ENCODE results near the gene GPRC5C. TPM values are rescaled to one million over a fixed set of nuclear protein-coding genes. Genes with fewer than 3 reads are reported as not detected.

The GPRC5C gene
- total and polyA plus RNA-seq, 2 donors (not counting 1 experiment from before 2014, with no cell fraction given): 0.66 to 1.1 TPM

DNA sequence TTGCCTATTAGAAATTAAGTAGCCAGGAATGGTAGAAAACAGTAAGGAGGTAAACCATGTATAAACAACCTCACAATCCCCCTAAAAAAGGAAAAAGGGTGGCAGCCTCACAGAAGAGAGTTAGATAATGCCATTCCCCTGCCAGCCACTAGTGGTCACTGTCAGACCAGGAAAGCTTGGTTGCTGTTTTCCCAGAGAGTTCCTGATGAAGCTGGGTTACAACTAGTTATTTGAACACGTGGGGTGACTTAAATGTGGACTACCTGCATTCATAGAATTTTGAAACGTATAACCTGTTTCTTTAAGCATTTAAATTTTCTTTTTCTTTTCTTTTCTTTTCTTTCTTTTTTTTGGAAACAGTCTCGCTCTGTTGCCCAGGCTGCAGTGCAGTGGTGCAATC, 5.8 kb downstream of the GPRC5C start:
- Histone ChIP-seq H3K4me1 (ENCODE audit: control insufficient read depth in 2 of 2, insufficient read depth in 2 of 2, low read length in 2 of 2) (peaks cover 5 to 15% of the 10 kb centered on the region in 2 donors), H3K27me3 (replicated peaks in 1 of 4; ENCODE audit: control extremely low read depth in 1 of 4, control insufficient read depth in 3 of 4, insufficient read depth in 4 of 4, low read length in 3 of 4) (peaks cover 0 to 17% (median 9%) of the 10 kb centered on the region in 4 experiments), H3K9ac (ENCODE audit: low read length) (no peak overlapping the region), H3K27ac (ENCODE audit: low read length in 2 of 2) (no peak overlapping the region), H3K4me3 (ENCODE audit: control extremely low read depth in 1 of 5, extremely low read depth in 1 of 5, insufficient read depth in 1 of 5, low read depth in 2 of 5, low read length in 4 of 5) (no peak overlapping the region), H2AFZ (ENCODE audit: insufficient read depth, low read depth, low read length, poor library complexity, severe bottlenecking) (no peak overlapping the region), H3K79me2 (ENCODE audit: control insufficient read depth, insufficient read depth, low read length) (no peaks in the 10 kb centered on the region), H3K4me2 (replicated peaks; ENCODE audit: low read depth, low read length, poor library complexity, severe bottlenecking) (no peak overlapping the region), H3K36me3 (replicated peaks in 1 of 2; ENCODE audit: control extremely low read depth in 1 of 2, control insufficient read depth in 1 of 2, extremely low read depth in 1 of 2, insufficient read depth in 2 of 2, low read length in 1 of 2) (no peaks in the 10 kb centered on the region), H3K9me3 (ENCODE audit: control extremely low read depth in 1 of 3, control insufficient read depth in 2 of 3, insufficient read depth in 1 of 3, low read length in 2 of 3) (peaks cover 3 to 54% (median 26%) of the 10 kb centered on the region in 3 donors), H4K20me1 (ENCODE audit: control insufficient read depth, insufficient read depth, low read length, poor library complexity, severe bottlenecking) (no peaks in the 10 kb centered on the region)
- ChIA-PET POLR2A (no interaction called here), CTCF (interaction anchor here (0.7 to 3.3 kb wide), 4 partner anchors 17 to 1085 kb away, joined by 3 to 8 read pairs (median 6); no protein-coding TSS in a partner anchor)
- intact Hi-C loops (cut with micrococcal nuclease): no loop called here
- no peak overlapping the region for H3K27ac Mint-ChIP-seq
- no CpG with 5 or more reads among the region's 3 CpGs for WGBS (ENCODE audit: insufficient coverage)
- peaks cover 13% of the 10 kb centered on the region for H3K9me3 Mint-ChIP-seq (ENCODE audit: insufficient read depth)
- no peak overlapping the region for H3K4me3 Mint-ChIP-seq
- H3K4me1 Mint-ChIP-seq: peaks cover 8% of the 10 kb centered on the region
- peaks cover 24% of the 10 kb centered on the region for H3K27me3 Mint-ChIP-seq
- TF ChIP-seq, protein P1, sequence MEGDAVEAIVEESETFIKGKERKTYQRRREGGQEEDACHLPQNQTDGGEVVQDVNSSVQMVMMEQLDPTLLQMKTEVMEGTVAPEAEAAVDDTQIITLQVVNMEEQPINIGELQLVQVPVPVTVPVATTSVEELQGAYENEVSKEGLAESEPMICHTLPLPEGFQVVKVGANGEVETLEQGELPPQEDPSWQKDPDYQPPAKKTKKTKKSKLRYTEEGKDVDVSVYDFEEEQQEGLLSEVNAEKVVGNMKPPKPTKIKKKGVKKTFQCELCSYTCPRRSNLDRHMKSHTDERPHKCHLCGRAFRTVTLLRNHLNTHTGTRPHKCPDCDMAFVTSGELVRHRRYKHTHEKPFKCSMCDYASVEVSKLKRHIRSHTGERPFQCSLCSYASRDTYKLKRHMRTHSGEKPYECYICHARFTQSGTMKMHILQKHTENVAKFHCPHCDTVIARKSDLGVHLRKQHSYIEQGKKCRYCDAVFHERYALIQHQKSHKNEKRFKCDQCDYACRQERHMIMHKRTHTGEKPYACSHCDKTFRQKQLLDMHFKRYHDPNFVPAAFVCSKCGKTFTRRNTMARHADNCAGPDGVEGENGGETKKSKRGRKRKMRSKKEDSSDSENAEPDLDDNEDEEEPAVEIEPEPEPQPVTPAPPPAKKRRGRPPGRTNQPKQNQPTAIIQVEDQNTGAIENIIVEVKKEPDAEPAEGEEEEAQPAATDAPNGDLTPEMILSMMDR (IDR thresholded peaks at IDR 0.05): peak; percentile 73
- no peak for TF ChIP-seq EZH2 (IDR thresholded peaks at IDR 0.05; ENCODE audit: borderline replicate concordance, insufficient read depth, low read depth, low read length, poor library complexity, severe bottlenecking)
- ATAC-seq (ENCODE audit: low read depth) (no peak), DNase-seq (no peak)

GRCh38 chr17:74439691-74440567, 8.0 kb downstream of the GPRC5C start:
- intact Hi-C loops (cut with micrococcal nuclease): no loop called here
- 61% methylated on average over 30 of the region's 31 CpGs for WGBS (ENCODE audit: insufficient coverage)
- Histone ChIP-seq H4K20me1 (ENCODE audit: control insufficient read depth, insufficient read depth, low read length, poor library complexity, severe bottlenecking) (no peaks in the 10 kb centered on the region), H3K36me3 (replicated peaks in 1 of 2; ENCODE audit: control extremely low read depth in 1 of 2, control insufficient read depth in 1 of 2, extremely low read depth in 1 of 2, insufficient read depth in 2 of 2, low read length in 1 of 2) (no peaks in the 10 kb centered on the region), H2AFZ (ENCODE audit: insufficient read depth, low read depth, low read length, poor library complexity, severe bottlenecking) (peak overlapping the region; percentile 17), H3K79me2 (ENCODE audit: control insufficient read depth, insufficient read depth, low read length) (no peaks in the 10 kb centered on the region), H3K4me2 (replicated peaks; ENCODE audit: low read depth, low read length, poor library complexity, severe bottlenecking) (no peak overlapping the region), H3K4me3 (ENCODE audit: control extremely low read depth in 1 of 5, extremely low read depth in 1 of 5, insufficient read depth in 1 of 5, low read depth in 2 of 5, low read length in 4 of 5) (no peak overlapping the region), H3K9me3 (ENCODE audit: control extremely low read depth in 1 of 3, control insufficient read depth in 2 of 3, insufficient read depth in 1 of 3, low read length in 2 of 3) (peaks cover 3 to 51% (median 26%) of the 10 kb centered on the region in 3 donors), H3K9ac (ENCODE audit: low read length) (no peak overlapping the region), H3K27me3 (replicated peaks in 1 of 4; ENCODE audit: control extremely low read depth in 1 of 4, control insufficient read depth in 3 of 4, insufficient read depth in 4 of 4, low read length in 3 of 4) (no peaks in the 10 kb centered on the region), H3K4me1 (ENCODE audit: control insufficient read depth in 2 of 2, insufficient read depth in 2 of 2, low read length in 2 of 2) (peaks cover 15 to 30% of the 10 kb centered on the region in 2 donors), H3K27ac (ENCODE audit: low read length in 2 of 2) (no peak overlapping the region)
- TF ChIP-seq, protein P1 (IDR thresholded peaks at IDR 0.05): no peak
- no peak for TF ChIP-seq EZH2 (IDR thresholded peaks at IDR 0.05; ENCODE audit: borderline replicate concordance, insufficient read depth, low read depth, low read length, poor library complexity, severe bottlenecking)
- ChIA-PET POLR2A (no interaction called here), CTCF (interaction anchor here (0.9 to 1.4 kb wide), 2 partner anchors 17 to 55 kb away, joined by 3 read pairs; no protein-coding TSS in a partner anchor)
- Mint-ChIP-seq H3K27ac (no peak overlapping the region), H3K9me3 (ENCODE audit: insufficient read depth) (peaks cover 13% of the 10 kb centered on the region), H3K27me3 (peaks cover 10% of the 10 kb centered on the region), H3K4me3 (no peak overlapping the region), H3K4me1 (peaks cover 20% of the 10 kb centered on the region)
- ATAC-seq (ENCODE audit: low read depth): no peak
- peak; percentile 36 for DNase-seq

Measured in B cell (primary cell).